NCI-H146 treated with DMSO at 0.1 percent for 48 hours (cell line): ENCODE measurements around the gene TATDN2.
"Not testable (repeated sequence)": the region's sequence is repeated elsewhere in the genome, so short reads cannot be mapped to it uniquely, and the experiment has no call there.

ENCODE experiments used
- DNase-seq: peaks from one replicate; lab custom pipeline; 2025; ENCODE audit not compliant: unreplicated experiment; lab: John Stamatoyannopoulos, UW

The TATDN2 gene

DNA sequence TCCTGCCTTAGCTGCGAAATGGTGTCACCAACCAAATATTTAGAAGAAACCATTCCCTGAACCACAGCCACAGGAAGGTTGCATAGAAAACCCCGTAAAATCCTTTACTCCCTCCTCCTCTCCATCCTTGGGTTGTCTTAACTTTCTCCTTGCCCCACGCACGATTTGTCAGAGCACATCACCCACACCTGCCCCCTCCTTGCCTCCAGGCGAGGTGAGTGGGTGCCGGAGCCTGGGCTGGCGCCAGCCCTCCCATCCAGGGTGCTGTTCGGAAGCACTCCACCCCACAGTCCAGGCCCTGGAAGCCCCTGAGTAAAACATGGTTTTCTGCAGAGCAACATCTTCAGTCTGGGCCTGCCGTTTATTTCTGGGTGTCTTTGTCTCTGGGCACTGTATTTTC is 40.8 kb downstream of the TATDN2 start:
- no peak for DNase-seq

GRCh38 chr3:10289787-10290355 is 41.6 kb downstream of the TATDN2 start:
- DNase-seq: no peak

GRCh38 chr3:10290481-10291176 is 42.4 kb downstream of the TATDN2 start:
- DNase-seq: no peak

DNA sequence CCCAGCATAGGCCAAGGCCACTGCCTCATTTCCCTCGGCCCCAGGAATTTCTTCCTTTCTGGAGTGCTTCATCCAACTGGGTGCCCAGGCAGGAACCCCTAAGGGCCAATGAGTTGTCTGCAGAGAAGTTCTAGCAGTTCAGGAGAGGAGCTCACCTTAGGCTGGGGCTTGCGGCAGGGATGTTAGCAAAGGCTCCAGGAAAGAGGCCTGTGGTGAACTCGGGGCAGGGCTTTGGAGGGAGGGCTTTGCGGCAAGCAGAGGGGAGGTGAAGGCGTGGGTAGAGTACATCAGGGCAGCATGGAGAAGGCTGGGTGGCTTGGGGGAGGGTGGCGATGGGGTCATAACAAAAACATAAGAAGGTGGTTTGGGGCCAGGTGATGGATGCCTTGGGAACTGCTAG is 43.4 kb downstream of the TATDN2 start:
- no peak for DNase-seq

GRCh38 chr3:10292505-10293419 is 44.5 kb downstream of the TATDN2 start, which contains the start of gene GHRL:
Gene GHRL, minus strand, starts transcription at chr3:10292947. Its CDS starts 2,767 bp downstream, at chr3:10290180.
- DNase-seq: no peak

GRCh38 chr3:10294030-10294586 is 45.8 kb downstream of the TATDN2 start:
- no peak for DNase-seq

DNA sequence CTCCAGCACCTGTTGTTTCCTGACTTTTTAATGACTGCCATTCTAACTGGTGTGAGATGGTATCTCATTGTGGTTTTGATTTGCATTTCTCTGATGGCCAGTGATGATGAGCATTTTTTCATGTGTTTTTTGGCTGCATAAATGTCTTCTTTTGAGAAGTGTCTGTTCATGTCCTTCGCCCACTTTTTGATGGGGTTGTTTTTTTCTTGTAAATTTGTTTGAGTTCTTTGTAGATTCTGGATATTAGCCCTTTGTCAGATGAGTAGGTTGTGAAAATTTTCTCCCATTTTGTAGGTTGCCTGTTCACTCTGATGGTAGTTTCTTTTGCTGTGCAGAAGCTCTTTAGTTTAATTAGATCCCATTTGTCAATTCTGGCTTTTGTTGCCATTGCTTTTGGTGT is 49.8 kb downstream of the TATDN2 start:
- not testable (repeated sequence) for DNase-seq

DNA sequence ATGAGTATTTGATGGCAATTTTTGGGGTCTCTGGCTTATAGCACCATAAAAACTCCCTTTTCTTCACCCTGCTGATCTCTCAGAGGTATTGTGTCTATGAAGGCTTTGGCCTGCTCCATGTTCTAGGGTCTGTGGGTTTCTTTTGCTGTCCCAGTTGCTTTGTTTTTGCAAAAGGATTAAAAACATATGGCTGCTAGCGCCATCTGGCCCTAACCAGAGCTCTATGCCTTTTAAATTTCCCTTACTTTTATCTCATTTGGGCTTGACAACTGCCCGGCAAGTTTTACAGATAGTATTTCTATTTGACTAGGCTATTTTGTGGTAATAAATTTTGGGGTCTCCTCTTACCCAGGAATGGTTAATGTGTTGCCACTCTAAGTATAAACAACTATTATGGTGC is 50.9 kb downstream of the TATDN2 start:
- DNase-seq: no peak

DNA sequence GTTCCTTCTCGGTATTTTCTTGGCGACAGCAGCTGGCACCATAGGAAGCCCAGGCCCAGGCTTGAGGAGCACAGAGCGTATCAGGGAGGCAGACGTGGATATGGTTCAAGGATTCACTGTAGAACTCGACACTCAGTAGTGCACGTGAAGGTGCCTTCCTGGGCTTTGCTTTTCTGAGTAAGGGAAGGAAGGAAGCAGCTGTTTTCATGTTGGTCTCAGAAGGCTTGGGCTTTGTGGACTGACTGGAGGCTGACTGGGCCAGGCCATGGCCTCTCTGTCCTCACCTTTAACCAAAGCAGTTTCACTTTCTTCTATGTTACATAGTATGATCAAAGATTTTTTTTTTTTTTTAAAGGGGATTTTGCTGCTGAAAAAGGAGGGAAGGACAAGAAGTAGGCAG is 51.4 kb downstream of the TATDN2 start:
- DNase-seq: no peak

GRCh38 chr3:10300087-10300486 is 51.8 kb downstream of the TATDN2 start:
- DNase-seq: no peak

- DNase-seq: no peak
Observed at GRCh38 chr3:10303105-10303504, 54.8 kb downstream of the TATDN2 start.

- no peak for DNase-seq
Observed at GRCh38 chr3:10303785-10304184, 55.5 kb downstream of the TATDN2 start.

DNA sequence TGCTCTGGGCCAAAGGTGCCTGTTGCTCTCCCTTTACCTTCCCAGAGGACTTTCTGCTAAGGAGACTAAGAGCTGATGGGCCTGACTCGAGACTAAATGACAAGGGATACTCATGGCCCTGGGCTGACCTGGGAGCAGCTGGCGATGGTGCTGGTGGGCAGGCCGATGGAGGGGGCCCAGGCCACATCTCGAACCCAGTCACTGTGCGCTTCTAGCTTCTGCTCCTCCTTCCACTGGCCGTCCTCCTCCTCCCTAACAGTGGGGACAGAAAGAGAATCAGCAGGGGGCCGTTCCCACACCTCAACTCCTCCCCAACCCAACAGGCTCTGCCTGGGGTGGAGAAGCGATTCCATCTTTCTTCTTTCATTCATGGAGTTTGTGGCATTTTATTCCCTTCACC is 56.6 kb downstream of the TATDN2 start:
- DNase-seq: no peak

- no peak for DNase-seq
Observed at GRCh38 chr3:10305331-10305902, 57.2 kb downstream of the TATDN2 start.

- no peak for DNase-seq
Observed at GRCh38 chr3:10306156-10306555, 57.9 kb downstream of the TATDN2 start.

GRCh38 chr3:10308678-10309077 is 60.4 kb downstream of the TATDN2 start:
- no peak for DNase-seq

GRCh38 chr3:10309736-10310135 is 61.5 kb downstream of the TATDN2 start:
- DNase-seq: no peak

DNA sequence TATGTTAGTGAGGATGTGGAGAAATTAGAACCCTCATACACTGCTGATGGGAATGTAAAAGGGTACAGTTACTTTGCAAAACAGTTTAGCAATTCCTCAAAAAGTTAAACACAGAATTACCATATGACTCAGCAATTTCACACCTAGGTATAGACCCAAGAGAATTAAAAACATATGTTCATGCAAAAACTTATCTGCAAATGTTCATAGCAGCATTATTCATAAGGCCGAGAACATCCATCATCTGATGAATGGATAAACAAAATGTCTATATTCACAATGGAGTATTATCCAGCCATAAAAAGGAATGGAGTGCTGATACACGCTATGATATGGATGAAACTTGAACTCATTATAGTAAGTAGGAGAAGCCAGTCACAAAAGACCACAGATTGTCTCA is 62.3 kb downstream of the TATDN2 start:
- DNase-seq: no peak

DNA sequence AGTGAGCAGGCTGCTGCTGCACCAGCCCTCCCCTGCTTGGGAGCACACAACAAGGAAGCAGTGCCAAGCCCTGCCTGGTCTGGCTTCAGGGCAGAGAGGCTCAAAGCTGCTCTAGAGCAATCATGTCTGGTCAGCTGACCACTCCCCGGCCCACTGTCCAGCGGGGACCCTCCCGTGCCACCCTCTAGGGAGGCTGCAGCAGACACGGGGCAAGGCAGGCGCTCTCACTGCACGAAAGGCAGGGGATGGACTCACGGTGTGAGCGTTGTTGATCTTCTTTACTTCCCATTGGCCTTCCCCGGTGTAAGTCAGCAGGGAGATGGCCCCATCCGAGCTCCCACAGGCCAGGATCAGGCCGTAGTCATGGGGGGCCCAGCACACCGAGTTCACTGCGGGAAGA is 63.5 kb downstream of the TATDN2 start:
- DNase-seq: no peak

- DNase-seq: no peak
Observed at GRCh38 chr3:10312391-10312790, 64.1 kb downstream of the TATDN2 start.

DNA sequence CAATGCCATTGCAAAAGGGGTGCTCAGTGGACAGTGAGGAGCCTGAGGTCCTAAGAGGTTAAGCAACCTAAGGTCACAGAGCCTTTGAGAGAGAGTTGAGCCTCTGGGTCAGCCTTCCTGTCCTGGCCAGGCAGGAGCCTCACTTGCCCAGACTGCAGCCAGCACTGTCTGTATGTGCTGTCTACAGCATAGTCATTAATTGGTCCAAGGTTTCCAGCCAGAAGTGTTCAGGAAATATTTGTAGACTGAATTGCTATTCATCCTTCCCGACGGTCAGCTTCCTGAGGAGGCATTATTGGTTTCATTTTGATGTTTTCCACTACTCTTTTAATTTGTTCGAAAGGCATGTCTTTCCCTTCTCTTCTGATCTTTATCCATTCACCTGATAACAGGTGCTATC is 64.6 kb downstream of the TATDN2 start:
- DNase-seq: no peak
